ENCODE results near the gene KITLG.

DNA sequence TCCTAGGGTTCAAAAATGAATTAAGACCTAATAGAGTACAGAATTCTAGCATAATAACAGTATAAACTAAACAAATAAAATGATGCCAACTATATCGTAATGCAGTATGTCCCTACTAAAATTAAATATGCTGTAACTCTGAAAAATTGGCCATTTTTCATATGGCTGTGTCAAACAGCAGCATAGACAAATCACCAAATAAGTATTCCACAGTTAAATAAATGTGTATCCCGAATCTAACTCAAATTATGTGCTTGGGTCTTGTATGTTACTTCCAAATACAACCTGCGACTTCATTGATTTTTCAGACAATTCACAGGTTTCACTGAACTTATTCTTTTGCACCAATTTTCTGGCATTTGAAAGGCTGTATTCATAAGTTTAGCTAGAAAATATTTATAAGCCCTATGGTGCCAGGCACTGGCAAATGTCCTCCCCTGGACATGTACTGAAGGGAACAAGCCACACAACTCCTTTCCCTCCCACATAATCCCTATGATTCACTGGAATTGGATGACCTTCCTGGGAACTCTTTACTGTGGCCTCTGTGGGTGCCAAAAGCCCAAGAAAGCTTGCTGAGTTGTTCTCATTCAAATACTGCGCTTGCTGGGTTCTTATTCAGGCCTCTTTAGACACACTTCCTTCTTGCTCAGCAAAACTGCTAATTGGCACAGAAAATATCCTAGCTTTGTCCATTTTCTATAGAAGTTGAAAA, 108.8 kb downstream of the KITLG start:
- TF ChIP-seq, protein P1, sequence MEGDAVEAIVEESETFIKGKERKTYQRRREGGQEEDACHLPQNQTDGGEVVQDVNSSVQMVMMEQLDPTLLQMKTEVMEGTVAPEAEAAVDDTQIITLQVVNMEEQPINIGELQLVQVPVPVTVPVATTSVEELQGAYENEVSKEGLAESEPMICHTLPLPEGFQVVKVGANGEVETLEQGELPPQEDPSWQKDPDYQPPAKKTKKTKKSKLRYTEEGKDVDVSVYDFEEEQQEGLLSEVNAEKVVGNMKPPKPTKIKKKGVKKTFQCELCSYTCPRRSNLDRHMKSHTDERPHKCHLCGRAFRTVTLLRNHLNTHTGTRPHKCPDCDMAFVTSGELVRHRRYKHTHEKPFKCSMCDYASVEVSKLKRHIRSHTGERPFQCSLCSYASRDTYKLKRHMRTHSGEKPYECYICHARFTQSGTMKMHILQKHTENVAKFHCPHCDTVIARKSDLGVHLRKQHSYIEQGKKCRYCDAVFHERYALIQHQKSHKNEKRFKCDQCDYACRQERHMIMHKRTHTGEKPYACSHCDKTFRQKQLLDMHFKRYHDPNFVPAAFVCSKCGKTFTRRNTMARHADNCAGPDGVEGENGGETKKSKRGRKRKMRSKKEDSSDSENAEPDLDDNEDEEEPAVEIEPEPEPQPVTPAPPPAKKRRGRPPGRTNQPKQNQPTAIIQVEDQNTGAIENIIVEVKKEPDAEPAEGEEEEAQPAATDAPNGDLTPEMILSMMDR (conservative IDR thresholded peaks at IDR 0.05 in 1 of 2, IDR thresholded peaks at IDR 0.05 in 1 of 2; ENCODE audit: extremely low read depth in 1 of 2, insufficient read depth in 1 of 2, low read depth in 1 of 2, low read length in 2 of 2), result no peak
- TF ChIP-seq EZH2 (IDR thresholded peaks at IDR 0.05; ENCODE audit: borderline replicate concordance, low read length), result no peak

All from mammary epithelial cell (primary cell).